Measurements from ENCODE around the gene RDX. TPM values are rescaled to one million over a fixed set of nuclear protein-coding genes. Genes with fewer than 3 reads are reported as not detected.

The RDX gene
- total RNA-seq, 1 experiment from 2014 or later = 250 TPM

DNA sequence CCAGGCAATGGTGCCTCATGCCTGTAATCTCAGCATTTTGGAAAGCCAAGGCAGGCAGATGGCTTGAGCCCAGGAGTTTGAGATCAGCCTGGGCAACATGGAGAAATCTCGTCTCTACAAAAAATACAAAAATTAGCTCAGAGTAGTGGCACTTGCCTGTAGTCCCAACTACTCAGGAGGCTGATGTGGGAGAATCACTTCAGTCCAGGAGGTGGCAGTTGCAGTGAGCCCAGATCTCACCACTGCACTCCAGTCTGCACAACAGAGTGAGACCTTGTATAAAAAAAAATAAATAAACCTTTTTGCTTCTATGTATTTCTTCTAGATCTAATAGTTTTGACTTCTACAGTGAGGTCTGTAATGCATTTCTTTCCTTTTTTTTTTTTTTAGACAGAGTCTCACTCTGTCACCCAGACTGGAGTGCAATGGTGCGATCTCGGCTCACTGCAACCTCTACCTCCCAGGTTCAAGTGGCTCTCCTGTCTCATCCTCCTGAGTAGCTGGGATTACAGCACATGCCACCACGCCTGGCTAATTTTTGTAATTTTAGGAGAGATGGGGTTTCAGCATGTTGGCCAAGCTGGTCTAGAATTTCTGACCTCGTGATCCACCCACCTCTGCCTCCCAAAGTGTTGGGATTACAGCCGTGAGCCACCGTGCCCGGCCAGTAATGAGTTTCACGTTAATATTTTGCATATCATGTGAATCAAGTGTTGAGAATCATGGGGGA lies 18.1 kb upstream of the RDX start:
- H3K4me1 Mint-ChIP-seq (ENCODE audit: low read depth, unreplicated experiment) = peaks cover 40% of the 10 kb centered on the region

DNA sequence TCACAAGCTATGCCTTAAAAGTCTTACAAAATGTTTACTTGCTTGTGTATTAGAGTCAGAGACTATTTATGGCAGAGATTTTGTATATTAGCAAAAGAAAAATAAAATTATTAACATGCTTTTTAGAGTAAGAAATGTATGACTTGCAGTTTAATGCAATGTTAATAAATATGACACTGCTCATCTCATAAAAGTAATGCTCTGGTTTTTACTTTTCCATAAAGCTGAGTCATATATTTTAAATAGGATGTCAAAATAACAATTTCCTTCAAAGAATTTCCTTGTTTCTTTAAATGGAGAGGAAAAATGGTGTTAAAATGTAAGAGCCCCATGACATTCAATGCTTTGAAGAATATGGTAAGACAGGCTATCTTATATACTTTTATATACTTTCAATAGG lies 16.3 kb upstream of the RDX start:
- H3K9me3 Mint-ChIP-seq (ENCODE audit: unreplicated experiment) = no peaks in the 10 kb centered on the region
- no TSS peak for BruUV-seq (replicated peaks)
- TF ChIP-seq, protein P1, sequence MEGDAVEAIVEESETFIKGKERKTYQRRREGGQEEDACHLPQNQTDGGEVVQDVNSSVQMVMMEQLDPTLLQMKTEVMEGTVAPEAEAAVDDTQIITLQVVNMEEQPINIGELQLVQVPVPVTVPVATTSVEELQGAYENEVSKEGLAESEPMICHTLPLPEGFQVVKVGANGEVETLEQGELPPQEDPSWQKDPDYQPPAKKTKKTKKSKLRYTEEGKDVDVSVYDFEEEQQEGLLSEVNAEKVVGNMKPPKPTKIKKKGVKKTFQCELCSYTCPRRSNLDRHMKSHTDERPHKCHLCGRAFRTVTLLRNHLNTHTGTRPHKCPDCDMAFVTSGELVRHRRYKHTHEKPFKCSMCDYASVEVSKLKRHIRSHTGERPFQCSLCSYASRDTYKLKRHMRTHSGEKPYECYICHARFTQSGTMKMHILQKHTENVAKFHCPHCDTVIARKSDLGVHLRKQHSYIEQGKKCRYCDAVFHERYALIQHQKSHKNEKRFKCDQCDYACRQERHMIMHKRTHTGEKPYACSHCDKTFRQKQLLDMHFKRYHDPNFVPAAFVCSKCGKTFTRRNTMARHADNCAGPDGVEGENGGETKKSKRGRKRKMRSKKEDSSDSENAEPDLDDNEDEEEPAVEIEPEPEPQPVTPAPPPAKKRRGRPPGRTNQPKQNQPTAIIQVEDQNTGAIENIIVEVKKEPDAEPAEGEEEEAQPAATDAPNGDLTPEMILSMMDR (IDR thresholded peaks at IDR 0.05; ENCODE audit: insufficient read depth in 1 of 2, low read depth in 1 of 2, low read length in 1 of 2, severe bottlenecking in 1 of 2, unreplicated experiment in 1 of 2) = no peak
- ChIA-PET CTCF (no interaction called here), POLR2A (no interaction called here)
- Histone ChIP-seq H3K27me3 (replicated peaks; ENCODE audit: control insufficient read depth, insufficient read depth, low read length) (no peaks in the 10 kb centered on the region; the same call in 1 of the 2 replicates), H3K4me1 (peaks cover 30% of the 10 kb centered on the region), H3K36me3 (ENCODE audit: control insufficient read depth, insufficient read depth, low read length) (no peaks in the 10 kb centered on the region), H3K9me3 (no peaks in the 10 kb centered on the region), H3K4me3 (ENCODE audit: low read depth, low read length) (no peak overlapping the region)
- intact Hi-C loops (cut with micrococcal nuclease; ENCODE audit: unreplicated experiment) = no loop called here
- peaks cover 23% of the 10 kb centered on the region for H3K4me1 Mint-ChIP-seq (ENCODE audit: low read depth, unreplicated experiment)
- no peaks in the 10 kb centered on the region for H3K36me3 Mint-ChIP-seq (ENCODE audit: insufficient read depth, unreplicated experiment)
- peaks cover 5% of the 10 kb centered on the region for H3K27me3 Mint-ChIP-seq (ENCODE audit: insufficient read depth, unreplicated experiment)
- H3K27ac Mint-ChIP-seq (ENCODE audit: unreplicated experiment) = no peak overlapping the region
- H3K4me3 Mint-ChIP-seq (ENCODE audit: unreplicated experiment) = no peak overlapping the region
- no peak for DNase-seq

More for the DNA sequence above, 18.1 kb upstream of the RDX start:
- H3K4me3 Mint-ChIP-seq (ENCODE audit: unreplicated experiment) = no peak overlapping the region
- H3K4me3 ChIP-seq (ENCODE audit: low read depth, low read length) = no peak overlapping the region
- no peak for DNase-seq
- BruUV-seq (replicated peaks) = no TSS peak
- no peaks in the 10 kb centered on the region for H3K27me3 ChIP-seq (replicated peaks; ENCODE audit: control insufficient read depth, insufficient read depth, low read length)
- POLR2A ChIA-PET = interaction anchor here (0.7 kb wide), 1 partner anchor 87 kb away, joined by 5 read pairs; no protein-coding TSS in a partner anchor
- CTCF ChIA-PET = interaction anchor here (0.6 to 1.0 kb wide), 5 partner anchors 25 to 118 kb away, joined by 3 to 6 read pairs (median 4); no protein-coding TSS in a partner anchor
- no peaks in the 10 kb centered on the region for H3K36me3 ChIP-seq (ENCODE audit: control insufficient read depth, insufficient read depth, low read length)
- H3K27ac Mint-ChIP-seq (ENCODE audit: unreplicated experiment) = no peak overlapping the region
- no peaks in the 10 kb centered on the region for H3K27me3 Mint-ChIP-seq (ENCODE audit: insufficient read depth, unreplicated experiment)
- H3K4me1 ChIP-seq = peaks cover 46% of the 10 kb centered on the region
- TF ChIP-seq, protein P1 (IDR thresholded peaks at IDR 0.05; ENCODE audit: insufficient read depth in 1 of 2, low read depth in 1 of 2, low read length in 1 of 2, severe bottlenecking in 1 of 2, unreplicated experiment in 1 of 2) = peak in 1 of 2 experiments; percentile 14
- H3K9me3 ChIP-seq = no peaks in the 10 kb centered on the region
- intact Hi-C loops (cut with micrococcal nuclease; ENCODE audit: unreplicated experiment) = no loop called here
- H3K9me3 Mint-ChIP-seq (ENCODE audit: unreplicated experiment) = no peaks in the 10 kb centered on the region
- no peaks in the 10 kb centered on the region for H3K36me3 Mint-ChIP-seq (ENCODE audit: insufficient read depth, unreplicated experiment)

DNA sequence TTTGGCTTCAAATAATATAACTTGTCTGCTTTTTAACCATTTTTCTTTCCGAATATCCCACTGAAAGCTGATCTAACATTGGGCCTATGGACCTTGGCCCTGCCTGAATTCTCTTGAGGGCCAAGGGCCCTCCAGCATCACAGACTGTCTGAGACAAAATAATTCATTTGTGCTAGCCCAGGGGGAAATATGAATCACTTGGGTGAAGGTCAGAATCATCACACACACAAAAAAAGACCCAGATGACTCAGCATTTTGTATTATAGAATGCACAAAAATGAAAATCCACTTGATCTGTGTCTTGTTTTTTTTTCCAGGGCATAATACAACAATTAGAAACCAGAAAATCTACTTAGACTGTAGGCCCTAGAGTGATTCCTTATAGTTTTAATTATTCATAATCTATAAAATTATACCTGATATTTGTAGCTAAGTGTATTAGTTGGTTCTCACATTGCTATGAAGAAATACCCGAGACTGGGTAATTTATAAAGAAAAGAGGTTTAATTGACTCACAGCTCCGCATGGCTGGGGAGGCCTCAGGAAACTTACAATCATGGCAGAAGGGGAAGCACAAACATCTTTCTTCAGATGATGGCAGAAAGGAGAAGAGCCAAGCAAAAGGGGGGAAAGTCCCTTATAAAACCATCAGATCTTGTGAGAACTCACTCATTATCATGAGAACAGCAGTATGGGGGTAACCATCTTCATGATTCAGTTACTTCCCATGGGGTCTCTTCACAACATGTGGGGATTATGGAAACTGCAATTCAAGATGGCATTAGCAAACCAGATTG lies 15.6 kb upstream of the RDX start:
- DNase-seq = no peak
- H3K36me3 ChIP-seq (ENCODE audit: control insufficient read depth, insufficient read depth, low read length) = no peaks in the 10 kb centered on the region
- ChIA-PET POLR2A (no interaction called here), CTCF (no interaction called here)
- peaks cover 23% of the 10 kb centered on the region for H3K4me1 ChIP-seq
- H3K27me3 ChIP-seq (replicated peaks; ENCODE audit: control insufficient read depth, insufficient read depth, low read length) = no peaks in the 10 kb centered on the region; the same call in 1 of the 2 replicates
- TF ChIP-seq, protein P1 (IDR thresholded peaks at IDR 0.05; ENCODE audit: insufficient read depth in 1 of 2, low read depth in 1 of 2, low read length in 1 of 2, severe bottlenecking in 1 of 2, unreplicated experiment in 1 of 2) = no peak
- intact Hi-C loops (cut with micrococcal nuclease; ENCODE audit: unreplicated experiment) = loop anchor here (1.0 kb wide), 1 partner anchor 45 kb away; no protein-coding TSS in a partner anchor
- Mint-ChIP-seq H3K36me3 (ENCODE audit: insufficient read depth, unreplicated experiment) (no peaks in the 10 kb centered on the region), H3K27ac (ENCODE audit: unreplicated experiment) (peak overlapping the region; percentile 63), H3K4me3 (ENCODE audit: unreplicated experiment) (no peak overlapping the region), H3K9me3 (ENCODE audit: unreplicated experiment) (no peaks in the 10 kb centered on the region), H3K4me1 (ENCODE audit: low read depth, unreplicated experiment) (peaks cover 19% of the 10 kb centered on the region), H3K27me3 (ENCODE audit: insufficient read depth, unreplicated experiment) (peaks cover 5% of the 10 kb centered on the region)
- no peaks in the 10 kb centered on the region for H3K9me3 ChIP-seq
- no TSS peak for BruUV-seq (replicated peaks)
- H3K4me3 ChIP-seq (ENCODE audit: low read depth, low read length) = no peak overlapping the region
